ENCODE results near the gene PJA1.

DNA sequence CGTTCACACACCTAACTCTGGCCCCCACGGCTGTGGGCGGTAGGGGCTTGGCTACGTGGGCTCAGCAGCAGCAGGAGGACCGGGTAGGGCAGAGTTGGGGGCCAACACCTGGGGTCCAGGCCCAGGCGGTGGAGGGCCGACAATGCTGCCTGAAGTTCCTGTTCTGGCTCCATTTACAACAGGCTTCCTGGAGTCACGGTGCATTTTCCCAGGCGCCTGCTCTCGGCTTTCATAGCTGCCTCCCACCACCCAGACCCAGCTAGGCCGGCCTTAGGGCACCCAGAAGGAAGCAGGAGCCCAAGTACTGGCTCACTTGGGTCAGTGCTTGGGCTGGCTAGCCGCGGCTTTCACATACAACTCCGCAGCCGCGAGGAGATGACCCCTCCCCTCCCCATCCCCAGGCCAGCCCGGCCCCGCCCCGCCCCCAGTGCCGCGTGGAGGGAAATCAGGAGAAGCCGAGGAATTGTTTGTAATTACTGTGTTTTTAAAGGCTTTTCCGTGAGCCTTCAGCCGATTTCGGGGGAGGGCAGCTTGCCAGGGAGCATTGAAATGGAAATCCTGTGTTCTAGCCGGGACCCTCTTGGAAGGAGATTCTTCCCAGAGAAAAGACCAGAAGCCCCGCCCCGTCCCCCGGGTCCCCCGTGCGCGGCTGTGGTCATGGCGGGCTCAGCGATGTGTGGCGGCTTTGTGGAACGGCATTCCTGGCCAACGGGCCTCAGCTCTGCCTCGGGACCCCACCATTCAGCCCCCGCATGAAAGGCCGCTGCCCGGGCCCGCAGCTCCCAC lies 28.5 kb downstream of the PJA1 start:
- no peak for TF ChIP-seq EZH2phosphoT487 (IDR thresholded peaks at IDR 0.05; ENCODE audit: borderline replicate concordance, low read length)
- TF ChIP-seq, protein P1, sequence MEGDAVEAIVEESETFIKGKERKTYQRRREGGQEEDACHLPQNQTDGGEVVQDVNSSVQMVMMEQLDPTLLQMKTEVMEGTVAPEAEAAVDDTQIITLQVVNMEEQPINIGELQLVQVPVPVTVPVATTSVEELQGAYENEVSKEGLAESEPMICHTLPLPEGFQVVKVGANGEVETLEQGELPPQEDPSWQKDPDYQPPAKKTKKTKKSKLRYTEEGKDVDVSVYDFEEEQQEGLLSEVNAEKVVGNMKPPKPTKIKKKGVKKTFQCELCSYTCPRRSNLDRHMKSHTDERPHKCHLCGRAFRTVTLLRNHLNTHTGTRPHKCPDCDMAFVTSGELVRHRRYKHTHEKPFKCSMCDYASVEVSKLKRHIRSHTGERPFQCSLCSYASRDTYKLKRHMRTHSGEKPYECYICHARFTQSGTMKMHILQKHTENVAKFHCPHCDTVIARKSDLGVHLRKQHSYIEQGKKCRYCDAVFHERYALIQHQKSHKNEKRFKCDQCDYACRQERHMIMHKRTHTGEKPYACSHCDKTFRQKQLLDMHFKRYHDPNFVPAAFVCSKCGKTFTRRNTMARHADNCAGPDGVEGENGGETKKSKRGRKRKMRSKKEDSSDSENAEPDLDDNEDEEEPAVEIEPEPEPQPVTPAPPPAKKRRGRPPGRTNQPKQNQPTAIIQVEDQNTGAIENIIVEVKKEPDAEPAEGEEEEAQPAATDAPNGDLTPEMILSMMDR (IDR thresholded peaks at IDR 0.05; ENCODE audit: low read depth, low read length, poor library complexity, severe bottlenecking) = no peak
